H9 (cell line): ENCODE results near the gene TBC1D1. TPM values are rescaled to one million over a fixed set of nuclear protein-coding genes. Genes with fewer than 3 reads are reported as not detected.

ENCODE experiments used
- DNase-seq: peaks from one replicate; pipeline ENCODE4 v3.0.0-alpha.2; 2017
- H2AFZ ChIP-seq: one replicate; pipeline ENCODE4 v1.6.1; 2013; ENCODE audit warnings: mild to moderate bottlenecking, low read length, control low read depth, moderate library complexity
- H2AK5ac ChIP-seq: 2 replicates; pipeline ENCODE4 v1.6.1; 2013; ENCODE audit warnings: low read length, control low read depth, mixed read lengths; ENCODE audit not compliant: insufficient read length
- H2BK120ac ChIP-seq: one replicate; pipeline ENCODE4 v1.6.1; 2013; ENCODE audit warnings: low read depth, mild to moderate bottlenecking, low read length, control low read depth, inconsistent platforms; ENCODE audit not compliant: poor library complexity, severe bottlenecking
- H2BK12ac ChIP-seq: 2 replicates; pipeline ENCODE4 v1.6.1; 2013; ENCODE audit warnings: low read length, control low read depth, mixed read lengths, low read depth; ENCODE audit not compliant: insufficient read length
- H2BK15ac ChIP-seq: 2 replicates; pipeline ENCODE4 v1.6.1; 2013; ENCODE audit warnings: low read depth, low read length, control low read depth
- H2BK20ac ChIP-seq: one replicate; pipeline ENCODE4 v1.6.1; 2013; ENCODE audit warnings: low read depth, mild to moderate bottlenecking, low read length, control low read depth, inconsistent platforms; ENCODE audit not compliant: poor library complexity, severe bottlenecking
- H2BK5ac ChIP-seq: 2 replicates; pipeline ENCODE4 v1.6.1; 2013; ENCODE audit warnings: low read length, control low read depth, mixed read lengths; ENCODE audit not compliant: insufficient read length
- H3K14ac ChIP-seq: 2 replicates; pipeline ENCODE4 v1.6.1; 2013; ENCODE audit warnings: low read length, control low read depth; ENCODE audit not compliant: insufficient read depth
- H3K18ac ChIP-seq: 2 replicates; pipeline ENCODE4 v1.6.1; 2013; ENCODE audit warnings: low read depth, mild to moderate bottlenecking, mixed read lengths, low read length, control low read depth; ENCODE audit not compliant: insufficient read length
- H3K23ac ChIP-seq: 2 replicates; pipeline ENCODE4 v1.6.1; 2013; ENCODE audit warnings: low read length, control low read depth, mixed read lengths, low read depth; ENCODE audit not compliant: insufficient read length
- H3K23me2 ChIP-seq: 2 replicates; pipeline ENCODE4 v1.6.1; 2013; ENCODE audit warnings: low read depth, mild to moderate bottlenecking, mixed read lengths, low read length, control low read depth; ENCODE audit not compliant: insufficient read length, poor library complexity, severe bottlenecking
- H3K27ac ChIP-seq: 2 replicates; pipeline ENCODE4 v1.5.1; 2013; ENCODE audit warnings: low read length, control low read depth, mixed read lengths, low read depth; ENCODE audit not compliant: insufficient read length
- H3K27me3 ChIP-seq: 2 replicates; pipeline ENCODE4 v1.6.1; 2013; ENCODE audit warnings: low read length, control low read depth, inconsistent platforms; ENCODE audit not compliant: insufficient read depth
- H3K4ac ChIP-seq: 2 replicates; pipeline ENCODE4 v1.6.1; 2013; ENCODE audit warnings: low read depth, mild to moderate bottlenecking, control low read depth, inconsistent platforms, low read length, moderate library complexity
- H3K4me1 ChIP-seq: 2 replicates; pipeline ENCODE4 v1.6.1; 2013; ENCODE audit warnings: low read length, control low read depth, inconsistent platforms; ENCODE audit not compliant: insufficient read depth
- H3K4me2 ChIP-seq: 2 replicates; pipeline ENCODE4 v1.6.1; 2013; ENCODE audit warnings: low read length, control low read depth, mixed read lengths; ENCODE audit not compliant: insufficient read length, insufficient read depth
- H3K56ac ChIP-seq: 2 replicates; pipeline ENCODE4 v1.6.1; 2013; ENCODE audit warnings: low read depth, mild to moderate bottlenecking, mixed read lengths, low read length, control low read depth; ENCODE audit not compliant: insufficient read length
- H3K79me1 ChIP-seq: 2 replicates; pipeline ENCODE4 v1.6.1; 2013; ENCODE audit warnings: low read depth, mild to moderate bottlenecking, moderate library complexity, low read length, control low read depth, inconsistent platforms; ENCODE audit not compliant: insufficient read depth, poor library complexity, severe bottlenecking
- H3K79me2 ChIP-seq: 2 replicates; pipeline ENCODE4 v1.6.1; 2013; ENCODE audit warnings: low read length, control low read depth, inconsistent platforms; ENCODE audit not compliant: insufficient read depth
- H3K9ac ChIP-seq: 2 replicates; pipeline ENCODE4 v1.6.1; 2013; ENCODE audit warnings: low read length, control low read depth, mixed read lengths; ENCODE audit not compliant: insufficient read length; ENCODE audit errors: extremely low read depth
- H3K9me3 ChIP-seq: one replicate; pipeline ENCODE4 v1.6.1; 2013; ENCODE audit warnings: low read depth, low read length, inconsistent platforms; ENCODE audit not compliant: control insufficient read depth
- H3T11ph ChIP-seq: one replicate; pipeline ENCODE4 v1.6.1; 2013; ENCODE audit warnings: mild to moderate bottlenecking, low read length, control low read depth, inconsistent platforms
- H4K20me1 ChIP-seq: one replicate; pipeline ENCODE4 v1.6.1; 2013; ENCODE audit not compliant: control insufficient read depth, insufficient read length, insufficient read depth
- H4K5ac ChIP-seq: 2 replicates; pipeline ENCODE4 v1.6.1; 2013; ENCODE audit warnings: low read depth, mild to moderate bottlenecking, mixed read lengths, low read length, control low read depth; ENCODE audit not compliant: insufficient read length
- H4K8ac ChIP-seq: replicated peaks from 2 replicates; pipeline ENCODE4 v1.6.1; 2013; ENCODE audit warnings: low read length, control low read depth, mixed read lengths, low read depth; ENCODE audit not compliant: insufficient read length
- H4K91ac ChIP-seq: 2 replicates; pipeline ENCODE4 v1.6.1; 2013; ENCODE audit warnings: low read depth, mild to moderate bottlenecking, moderate library complexity, mixed read lengths, low read length, control low read depth; ENCODE audit not compliant: insufficient read length
- H3K27ac Mint-ChIP-seq, 3 experiments: 2 replicates in 2 of 3; 3 replicates in 1 of 3; pipeline ENCODE4 v1.8.0; 2020 to 2021; ENCODE audit warnings: mixed read lengths in 3 of 3, mild to moderate bottlenecking in 1 of 3, moderate library complexity in 1 of 3
- H3K27me3 Mint-ChIP-seq: 2 replicates; pipeline ENCODE4 v1.8.0; 2021; ENCODE audit warnings: low read depth, mild to moderate bottlenecking, moderate library complexity, mixed read lengths
- H3K36me3 Mint-ChIP-seq, 3 experiments: 2 replicates in 2 of 3; 3 replicates in 1 of 3; pipeline ENCODE4 v1.8.0; 2020 to 2021; ENCODE audit warnings: low read depth in 3 of 3, mixed read lengths in 3 of 3; ENCODE audit not compliant: insufficient read depth in 1 of 3
- H3K4me1 Mint-ChIP-seq, 2 experiments: 2 replicates each; pipeline ENCODE4 v1.8.0; 2020; ENCODE audit warnings: mixed read lengths in 2 of 2
- H3K4me3 Mint-ChIP-seq, 2 experiments: 2 replicates in 1 of 2; 3 replicates in 1 of 2; pipeline ENCODE4 v1.8.0; 2020 to 2021; ENCODE audit warnings: mild to moderate bottlenecking in 2 of 2, mixed read lengths in 2 of 2, moderate library complexity in 1 of 2
- H3K9me3 Mint-ChIP-seq, 2 experiments: 2 replicates in 1 of 2; 3 replicates in 1 of 2; pipeline ENCODE4 v1.8.0; 2020; ENCODE audit warnings: mild to moderate bottlenecking in 2 of 2, mixed read lengths in 2 of 2, moderate library complexity in 1 of 2
- CTCF ChIP-seq: fragments of 200-600 bp; sonication (generic); conservative IDR thresholded peaks from 3 replicates; pipeline ENCODE4 v1.8.0; 2021; ENCODE audit warnings: antibody characterized with exemption, mild to moderate bottlenecking
- WGBS: extraction: QIAGEN DNeasy Blood & Tissue Kit; methylation state at CpG from one replicate; pipeline ENCODE4 v1.1.7; 2013; ENCODE audit warnings: missing lambda C conversion rate, low lambda C conversion rate, mixed read lengths; ENCODE audit not compliant: insufficient read length; ENCODE audit errors: extremely low coverage; 5-methylcytosine and 5-hydroxymethylcytosine counted together
- total RNA-seq: library from RNA; stranded (reverse); gene quantifications from 2 replicates; pipeline ENCODE4 v1.2.1, GENCODE V29; 2021

The TBC1D1 gene
- total RNA-seq, 1 experiment from 2014 or later = 109 TPM

GRCh38 chr4:38100474-38101255, 209.8 kb downstream of the TBC1D1 start:
- DNase-seq = no peak
- H3K4ac ChIP-seq = no peak overlapping the region
- H3K27me3 ChIP-seq = no peaks in the 10 kb centered on the region
- H3K4me3 Mint-ChIP-seq = no peak overlapping the region
- H3K9me3 Mint-ChIP-seq = no peaks in the 10 kb centered on the region
- H3K4me2 ChIP-seq = no peak overlapping the region
- H3K27ac ChIP-seq = no peak overlapping the region
- no peaks in the 10 kb centered on the region for H4K20me1 ChIP-seq
- no peaks in the 10 kb centered on the region for H3K9me3 ChIP-seq
- H3K4me1 ChIP-seq = no peaks in the 10 kb centered on the region; the same call in 1 of the 2 replicates
- H3K9ac ChIP-seq = no peak overlapping the region
- H2BK20ac ChIP-seq = no peak overlapping the region
- H2AK5ac ChIP-seq = no peak overlapping the region
- WGBS = no CpG with 5 or more reads among the region's 5 CpGs
- no peak overlapping the region for H2BK15ac ChIP-seq
- H3K36me3 Mint-ChIP-seq = peaks cover 6 to 35% (median 32%) of the 10 kb centered on the region in 3 experiments
- H3K27me3 Mint-ChIP-seq = no peaks in the 10 kb centered on the region
- no peaks in the 10 kb centered on the region for H3K23me2 ChIP-seq
- TF ChIP-seq CTCF = no peak
- H4K8ac ChIP-seq = no peak overlapping the region
- H2AFZ ChIP-seq = no peak overlapping the region
- H3K4me1 Mint-ChIP-seq = no peaks in the 10 kb centered on the region
- no peak overlapping the region for H3K18ac ChIP-seq
- H4K91ac ChIP-seq = no peak overlapping the region
- no peak overlapping the region for H2BK5ac ChIP-seq
- no peak overlapping the region for H3K27ac Mint-ChIP-seq
- no peak overlapping the region for H4K5ac ChIP-seq
- no peak overlapping the region for H3K14ac ChIP-seq
- no peak overlapping the region for H3K56ac ChIP-seq
- H2BK120ac ChIP-seq = no peak overlapping the region
- no peak overlapping the region for H3T11ph ChIP-seq
- no peak overlapping the region for H2BK12ac ChIP-seq
- no peaks in the 10 kb centered on the region for H3K79me2 ChIP-seq
- no peaks in the 10 kb centered on the region for H3K79me1 ChIP-seq
- no peak overlapping the region for H3K23ac ChIP-seq
